Karpas-422 (cell line): ENCODE measurements around the gene OAT. TPM values are rescaled to one million over a fixed set of nuclear protein-coding genes. Genes with fewer than 3 reads are reported as not detected.
A peak's percentile ranks its signal among the peaks of the same experiment; 100 is the strongest.

ENCODE experiments used
- DNase-seq: peaks from one replicate; pipeline ENCODE4 v3.0.0-alpha.2; 2015
- H2AFZ ChIP-seq: fragments of 200-600 bp; sonication (generic); 2 replicates; pipeline ENCODE4 v1.6.1; 2014; ENCODE audit warnings: antibody characterized with exemption, low read length, mixed read lengths
- H3K27ac ChIP-seq: fragments of 200-600 bp; sonication (generic); 2 replicates; pipeline ENCODE4 v1.5.1; 2014; ENCODE audit warnings: mild to moderate bottlenecking, low read length, moderate library complexity
- H3K27me3 ChIP-seq: fragments of 200-600 bp; sonication (generic); 2 replicates; pipeline ENCODE4 v1.6.1; 2014; ENCODE audit warnings: low read length, mixed read lengths
- H3K36me3 ChIP-seq: fragments of 200-600 bp; sonication (generic); 2 replicates; pipeline ENCODE4 v1.6.1; 2014; ENCODE audit warnings: low read length, mixed read lengths; ENCODE audit not compliant: insufficient read depth
- H3K4me1 ChIP-seq: fragments of 200-600 bp; sonication (generic); 2 replicates; pipeline ENCODE4 v1.6.1; 2014; ENCODE audit warnings: mild to moderate bottlenecking, low read length, mixed read lengths
- H3K4me2 ChIP-seq: fragments of 200-600 bp; sonication (generic); 2 replicates; pipeline ENCODE4 v1.6.1; 2014; ENCODE audit warnings: low read length, low read depth, mild to moderate bottlenecking; ENCODE audit not compliant: poor library complexity, severe bottlenecking
- H3K4me3 ChIP-seq: fragments of 200-600 bp; sonication (generic); 2 replicates; pipeline ENCODE4 v1.5.1; 2014; ENCODE audit warnings: mild to moderate bottlenecking, antibody characterized with exemption, low read length, mixed read lengths
- H3K79me2 ChIP-seq: fragments of 200-600 bp; sonication (generic); 2 replicates; pipeline ENCODE4 v1.6.1; 2014; ENCODE audit warnings: mild to moderate bottlenecking, low read length, mixed read lengths
- H3K9ac ChIP-seq: fragments of 200-600 bp; sonication (generic); 2 replicates; pipeline ENCODE4 v1.6.0; 2014; ENCODE audit warnings: low read length
- H3K9me2 ChIP-seq: fragments of 200-600 bp; sonication (generic), shearing (Covaris generic); replicated peaks from 2 replicates; pipeline ENCODE4 v1.6.0; 2014; ENCODE audit warnings: mild to moderate bottlenecking, low read length, moderate library complexity; ENCODE audit not compliant: insufficient read depth
- H3K9me3 ChIP-seq: fragments of 300-700, 200-600 bp; sonication (generic); 2 replicates; pipeline ENCODE4 v1.6.1; 2014; ENCODE audit warnings: low read length, mixed read lengths
- H4K20me1 ChIP-seq: fragments of 200-600 bp; sonication (generic); 2 replicates; pipeline ENCODE4 v1.6.1; 2014; ENCODE audit warnings: mild to moderate bottlenecking, antibody characterized with exemption, low read length, low read depth; ENCODE audit not compliant: insufficient read depth
- total RNA-seq: library from RNA; depleted of rRNA; stranded (reverse); fragments of >200 nt; shearing (Covaris generic); gene quantifications from 2 replicates; pipeline ENCODE4 v1.2.3, GENCODE V29; 2014; ENCODE audit warnings: low replicate concordance; rRNA removed

Gene OAT
- total RNA-seq, 1 experiment from 2014 or later: 98.4 TPM

DNA sequence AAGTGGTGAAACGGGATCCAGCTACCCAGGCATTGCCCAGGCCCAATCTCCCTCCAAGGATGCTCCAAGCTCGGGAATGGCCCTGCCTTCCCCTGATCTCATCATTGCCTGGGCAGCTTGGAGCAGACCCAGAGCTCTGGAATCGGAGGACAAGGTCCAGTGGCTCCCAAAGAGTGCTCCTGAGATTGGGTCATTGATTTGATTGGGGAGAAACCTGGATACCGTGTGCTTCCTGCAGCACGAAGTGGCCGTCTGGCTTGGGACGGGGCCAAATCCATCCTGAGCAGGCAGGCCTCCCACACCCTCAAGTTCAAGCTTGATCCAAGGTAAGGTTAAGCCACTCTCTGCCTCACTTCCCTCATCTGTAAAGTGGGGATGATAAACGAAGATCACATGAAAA is 69.9 kb downstream of the OAT start:
- H3K27me3 ChIP-seq: no peaks in the 10 kb centered on the region
- no peak overlapping the region for H3K4me2 ChIP-seq
- H3K9me3 ChIP-seq: no peaks in the 10 kb centered on the region
- H3K9me2 ChIP-seq: no peaks in the 10 kb centered on the region
- H4K20me1 ChIP-seq: no peaks in the 10 kb centered on the region
- H3K4me1 ChIP-seq: no peaks in the 10 kb centered on the region
- no peaks in the 10 kb centered on the region for H3K79me2 ChIP-seq
- no peaks in the 10 kb centered on the region for H3K36me3 ChIP-seq
- no peak overlapping the region for H2AFZ ChIP-seq
- H3K27ac ChIP-seq: no peak overlapping the region
- no peak overlapping the region for H3K4me3 ChIP-seq
- no peak for DNase-seq
- H3K9ac ChIP-seq: no peak overlapping the region

GRCh38 chr10:124347956-124348355 is 70.8 kb downstream of the OAT start:
- H3K79me2 ChIP-seq: no peaks in the 10 kb centered on the region
- no peak overlapping the region for H3K27ac ChIP-seq

More at GRCh38 chr10:124347956-124348355, 70.8 kb downstream of the OAT start:
- Histone ChIP-seq H4K20me1 (no peaks in the 10 kb centered on the region), H3K4me2 (no peak overlapping the region), H3K36me3 (no peaks in the 10 kb centered on the region), H3K9me2 (no peaks in the 10 kb centered on the region), H3K4me1 (no peaks in the 10 kb centered on the region), H3K9me3 (no peaks in the 10 kb centered on the region), H3K9ac (no peak overlapping the region), H3K27me3 (no peaks in the 10 kb centered on the region), H2AFZ (no peak overlapping the region), H3K4me3 (no peak overlapping the region)
- peak; percentile 58 for DNase-seq

Other genes starting within 250 kb of the OAT start
- gene NKX1-2, start 31.1 kb upstream of the OAT start, total RNA-seq: not detected in 2 replicates
- gene LHPP, start 42.9 kb upstream of the OAT start, total RNA-seq: 57.2 and 73.3 TPM in 2 replicates